Activated gamma-delta T cell treated with Interleukin-2 at 50 U/mL for 16 hours (primary cell): Measurements from ENCODE around the gene SLC46A2.

ENCODE experiments used
- DNase-seq: peaks from one replicate; pipeline ENCODE4 v3.0.0-alpha.2; 2020

The SLC46A2 gene

DNA sequence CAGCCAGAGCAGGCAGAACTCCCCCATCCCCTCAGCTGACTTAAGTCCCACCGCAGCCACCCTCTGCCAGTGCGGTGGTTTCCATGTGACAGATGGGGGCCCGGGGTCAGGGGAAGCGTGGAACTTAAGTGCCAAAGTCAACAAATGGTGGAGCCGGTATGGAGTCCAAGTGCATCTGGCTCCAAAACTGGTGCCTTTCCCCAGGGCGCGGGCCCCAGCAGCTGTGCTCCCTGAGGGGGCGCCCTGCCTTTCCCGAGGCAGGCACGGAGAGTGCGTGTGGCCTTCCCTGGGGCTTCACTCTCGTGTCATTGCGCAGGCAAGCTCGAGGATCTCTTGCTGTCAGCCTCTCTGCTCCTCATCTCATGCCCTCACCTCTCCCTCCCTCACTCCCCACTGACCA, 33.8 kb downstream of the SLC46A2 start:
- no peak for DNase-seq

DNA sequence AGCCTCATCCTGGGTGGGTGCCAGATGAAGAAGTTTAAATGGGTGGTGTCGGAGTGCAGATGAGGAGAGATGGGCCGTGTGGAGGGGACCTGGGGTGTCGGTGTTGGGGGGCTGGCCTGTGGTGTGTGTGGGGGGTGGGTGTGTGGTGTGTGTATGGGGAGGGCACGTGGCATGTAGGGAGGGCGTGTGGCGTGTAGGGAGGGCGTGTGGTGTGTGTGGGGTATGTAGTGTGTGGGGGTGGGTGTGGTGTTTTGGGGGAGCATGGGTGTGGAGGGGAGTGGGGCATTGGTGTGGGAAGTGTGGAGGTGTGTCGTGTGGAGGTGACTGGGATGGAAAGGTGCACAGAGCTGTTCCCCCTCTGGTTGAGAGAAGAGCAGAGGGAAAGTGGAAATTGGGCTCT, 34.5 kb downstream of the SLC46A2 start:
- DNase-seq: no peak

DNA sequence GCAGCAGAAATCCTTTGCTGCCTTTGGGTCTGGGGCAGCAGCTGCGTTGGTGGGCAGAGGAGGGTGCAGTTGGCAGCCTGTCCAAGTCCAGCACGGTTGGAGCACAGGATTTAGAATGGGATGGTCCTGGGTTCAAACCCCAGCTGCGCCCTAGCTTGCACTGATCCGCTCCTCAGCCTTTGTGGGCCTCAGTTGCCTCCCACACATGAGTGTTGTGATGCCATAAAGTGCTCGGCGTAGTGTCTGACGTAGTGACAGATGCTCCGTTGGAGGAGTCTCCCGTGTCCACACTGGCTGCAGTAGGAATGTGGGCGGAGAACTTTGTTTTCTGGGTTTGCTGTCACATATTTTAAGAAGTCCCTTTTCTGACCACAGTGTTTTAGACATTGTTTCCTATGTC, 36.0 kb downstream of the SLC46A2 start:
- DNase-seq: no peak

DNA sequence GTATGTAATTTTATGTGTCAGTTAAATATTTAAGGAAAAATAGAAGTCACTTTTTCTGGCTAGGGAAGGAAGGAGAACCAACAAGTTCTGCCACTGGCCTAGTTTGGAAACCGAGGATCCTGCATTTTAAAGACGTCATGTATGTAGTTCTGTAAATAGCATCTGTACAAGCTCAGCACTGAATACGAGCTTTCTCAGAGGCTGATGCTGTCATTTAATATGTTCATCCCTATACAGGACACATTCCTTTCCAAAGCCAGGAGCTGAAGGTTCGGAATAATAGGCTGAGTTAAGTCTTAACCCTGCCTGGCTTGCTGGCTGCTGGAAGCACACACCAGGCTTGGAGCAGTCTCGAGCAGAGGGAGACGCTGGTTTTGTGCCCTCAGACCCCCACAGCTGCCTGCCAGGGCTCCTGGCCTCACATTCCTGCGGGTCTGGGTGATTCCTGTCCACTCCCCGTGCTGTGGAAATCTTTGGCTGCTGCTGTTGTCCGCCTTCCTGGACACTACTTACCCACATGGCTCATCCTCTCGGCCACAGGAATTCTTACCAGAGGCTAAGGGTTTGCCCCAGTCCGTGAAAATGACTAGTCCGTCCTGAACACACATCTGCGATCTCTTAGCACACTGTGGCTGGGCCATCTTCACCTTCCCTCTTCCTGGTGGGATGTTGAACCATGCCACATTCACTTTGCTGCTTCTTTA, 36.6 kb downstream of the SLC46A2 start:
- DNase-seq: no peak

DNA sequence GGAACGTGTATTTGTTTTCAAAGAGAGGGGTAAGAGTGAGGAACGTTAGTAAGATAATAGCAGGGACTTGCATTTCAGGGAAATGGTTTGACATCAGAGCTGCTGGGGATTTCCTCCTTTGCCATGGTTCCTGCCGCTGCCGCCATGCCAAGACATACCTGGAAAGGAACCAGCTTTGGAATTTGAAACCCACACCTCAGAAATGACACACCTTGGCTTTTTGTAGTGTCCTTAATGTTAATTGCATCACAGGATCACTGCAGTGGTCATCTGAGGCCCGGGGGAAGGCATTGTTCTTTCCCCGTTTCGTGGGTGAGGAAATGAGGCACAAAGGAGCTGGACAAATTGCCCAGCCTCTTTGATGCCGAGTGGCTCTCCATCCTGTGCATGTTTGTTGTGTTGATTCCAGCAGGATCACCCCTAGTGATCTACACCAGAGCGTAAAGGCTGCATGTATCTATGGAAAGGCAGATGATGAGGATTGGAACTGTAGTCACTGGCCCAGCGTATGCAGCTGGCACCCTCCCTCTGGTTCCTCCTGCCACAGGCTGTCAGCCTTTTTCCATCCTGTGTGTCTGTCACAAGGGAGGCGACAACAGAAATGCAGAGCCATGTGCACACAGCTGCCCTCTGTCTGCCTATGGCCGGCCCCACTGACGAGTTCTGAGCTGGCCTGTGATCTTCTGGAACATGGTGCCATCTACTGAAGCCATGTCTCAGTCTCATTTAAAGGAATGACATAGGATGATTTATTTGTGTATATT, 37.8 kb downstream of the SLC46A2 start:
- no peak for DNase-seq

DNA sequence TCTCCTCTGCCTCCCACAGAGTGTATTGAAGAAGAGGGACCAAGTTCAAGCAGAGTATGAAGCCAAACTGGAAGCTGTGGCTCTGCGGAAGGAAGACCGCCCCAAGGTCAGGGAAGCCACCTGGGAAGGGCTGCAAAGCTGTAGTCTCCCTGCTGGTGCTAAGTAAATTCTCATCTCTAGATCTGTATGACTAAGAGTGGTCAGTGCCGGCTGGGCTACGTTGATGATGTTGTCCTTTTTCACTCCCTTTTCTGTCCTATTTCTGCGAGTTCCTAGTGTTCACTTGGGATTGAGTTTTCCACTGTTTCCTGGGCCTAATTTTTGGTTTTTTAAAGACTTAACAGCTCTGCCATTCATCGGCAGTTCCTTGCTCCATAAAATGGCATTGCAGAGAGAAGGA, 39.8 kb downstream of the SLC46A2 start:
- DNase-seq: no peak

DNA sequence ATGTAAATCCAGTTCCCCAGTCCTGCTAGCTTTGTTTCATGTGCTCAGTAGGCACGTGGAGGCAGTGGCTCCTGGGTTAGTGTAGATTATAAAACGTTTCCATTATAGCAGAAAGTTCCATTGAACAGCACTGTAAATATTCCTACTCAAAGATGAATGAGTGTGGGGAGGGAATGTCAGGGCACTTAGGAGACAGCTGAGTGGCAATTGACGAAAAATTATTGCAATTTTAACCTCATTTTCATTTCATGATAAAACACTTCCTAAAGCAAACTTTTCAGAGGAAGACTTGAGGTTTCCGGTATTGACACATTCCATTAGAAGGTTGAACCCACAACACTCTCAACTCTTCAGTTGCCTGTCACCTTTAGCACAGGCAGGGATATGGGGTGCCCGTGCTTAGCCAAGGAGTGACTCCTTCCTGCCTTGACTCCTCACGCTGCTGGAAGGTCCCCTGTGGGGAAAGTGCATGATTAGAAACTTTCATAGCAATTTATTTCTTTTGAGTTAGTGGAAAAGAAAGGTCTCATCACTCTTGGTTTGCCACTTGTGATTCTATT, 41.2 kb downstream of the SLC46A2 start:
- no peak for DNase-seq

DNA sequence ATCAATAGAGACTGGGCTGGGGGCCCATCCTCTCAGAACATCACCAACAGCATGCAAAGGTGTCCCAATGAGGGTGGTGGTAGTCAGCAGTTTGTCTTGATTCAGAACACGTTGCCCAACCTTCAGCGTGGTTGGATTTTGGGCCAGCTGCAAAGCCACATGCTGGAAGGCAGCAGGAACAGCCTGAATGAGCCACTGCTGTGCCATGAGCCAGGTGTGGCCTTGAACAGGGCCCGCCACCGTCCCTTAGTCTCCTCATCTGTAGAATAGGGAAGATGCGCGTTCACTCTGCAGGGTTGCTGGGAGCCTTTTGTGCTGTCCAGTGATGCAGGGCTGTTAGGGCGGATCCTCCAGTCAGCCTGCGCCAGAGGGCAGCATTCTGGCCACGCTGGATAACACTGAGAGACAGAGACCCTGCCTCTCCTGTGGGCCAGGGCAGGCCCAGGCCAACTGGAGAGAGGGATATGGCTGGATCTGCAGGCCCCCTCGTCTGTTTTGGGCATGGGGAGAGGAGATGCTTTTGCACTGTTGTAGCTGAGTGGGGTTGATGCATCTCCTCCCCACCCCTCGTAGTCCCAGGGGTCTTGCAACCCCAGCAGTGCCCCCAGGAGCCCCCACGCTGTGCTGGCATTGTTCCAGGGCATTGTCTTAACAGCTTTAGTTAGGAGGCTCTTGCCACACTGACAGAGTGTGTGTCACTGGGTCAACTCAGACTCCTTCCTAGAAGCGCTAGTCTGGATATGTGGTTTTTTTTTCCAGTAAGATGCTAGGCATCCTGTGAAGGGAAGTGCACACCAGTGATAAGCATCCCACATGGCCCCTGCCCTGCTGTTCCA, 42.1 kb downstream of the SLC46A2 start:
- DNase-seq: no peak

DNA sequence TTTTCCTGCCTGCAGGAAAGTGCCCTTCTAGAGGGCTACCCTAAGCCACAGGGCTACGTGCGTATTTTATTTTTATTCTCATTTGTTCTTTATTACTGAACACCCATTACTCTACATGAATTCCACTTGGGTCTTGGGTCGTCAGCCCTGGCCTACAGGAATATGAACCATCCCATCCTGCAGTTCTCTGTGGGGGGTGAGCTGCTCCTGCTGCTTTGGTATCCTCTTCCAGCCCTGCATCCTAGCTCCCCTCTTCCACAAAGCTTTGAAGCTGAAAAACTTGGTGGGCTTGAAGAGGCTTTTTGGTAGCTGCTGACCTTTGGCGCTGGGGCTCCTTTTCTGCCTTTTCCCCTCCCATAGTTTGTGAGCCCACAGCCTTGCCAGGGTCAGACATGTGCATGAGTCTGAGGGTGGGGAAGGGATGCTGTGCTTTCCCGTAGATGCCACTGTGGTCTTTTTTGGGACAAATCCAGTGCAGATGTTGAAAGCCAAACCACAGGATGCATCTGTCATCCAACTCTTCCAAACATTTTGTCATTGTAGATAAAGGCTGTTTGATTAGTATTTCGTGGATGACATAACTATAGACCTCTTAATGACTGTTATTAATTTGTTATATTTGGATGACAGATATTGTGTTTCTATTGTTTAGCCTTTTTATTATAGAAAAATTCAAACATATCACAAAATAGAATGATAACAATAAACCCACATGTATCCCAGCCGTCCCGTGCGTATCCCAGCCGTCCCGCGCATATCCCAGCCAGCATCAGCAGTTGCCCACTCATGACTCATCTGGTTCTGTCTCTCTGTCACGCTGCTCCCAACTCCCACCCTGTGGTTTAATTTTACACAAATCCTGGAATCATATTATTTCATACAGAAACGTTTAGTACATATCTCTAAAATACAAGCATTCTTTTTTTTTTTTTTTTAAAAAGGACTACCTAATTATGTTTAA, 43.9 kb downstream of the SLC46A2 start:
- no peak for DNase-seq

DNA sequence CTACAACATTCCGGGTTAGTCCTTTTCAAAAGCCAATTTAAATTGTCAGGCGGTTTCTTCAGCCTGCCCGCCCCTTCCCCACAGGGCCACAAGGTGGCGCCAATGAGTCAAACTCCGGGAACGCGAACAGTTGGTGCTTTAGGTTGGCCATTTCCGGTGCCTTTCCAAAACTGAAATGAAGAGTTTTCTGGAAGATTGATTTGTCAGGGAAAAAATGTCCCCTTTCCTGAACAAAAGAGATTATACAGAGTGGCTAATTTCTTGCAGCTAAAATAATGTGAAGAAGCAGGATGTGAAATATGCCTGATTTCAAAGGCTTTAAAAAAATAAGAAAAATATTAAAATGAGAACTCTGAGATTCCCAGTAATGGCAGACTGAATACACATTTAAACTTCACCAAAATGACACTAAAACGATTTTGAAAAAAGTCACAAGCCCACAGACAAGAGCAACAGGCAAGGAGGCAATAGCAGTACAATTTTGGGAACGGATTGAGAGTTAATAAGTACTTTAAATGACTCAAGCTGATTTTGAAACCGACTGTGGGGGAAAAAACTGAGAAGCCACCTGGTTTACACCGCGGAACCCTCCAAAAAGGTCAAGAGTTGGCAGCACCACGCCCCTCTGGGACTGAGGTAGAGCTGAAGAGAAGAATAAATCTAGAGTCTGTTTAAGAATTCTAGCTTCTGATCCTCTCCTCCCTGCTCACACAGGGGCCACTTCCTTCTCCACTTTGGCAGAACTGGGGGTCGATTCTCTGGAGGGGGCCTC, 45.7 kb downstream of the SLC46A2 start:
- peak; percentile 71 for DNase-seq

DNA sequence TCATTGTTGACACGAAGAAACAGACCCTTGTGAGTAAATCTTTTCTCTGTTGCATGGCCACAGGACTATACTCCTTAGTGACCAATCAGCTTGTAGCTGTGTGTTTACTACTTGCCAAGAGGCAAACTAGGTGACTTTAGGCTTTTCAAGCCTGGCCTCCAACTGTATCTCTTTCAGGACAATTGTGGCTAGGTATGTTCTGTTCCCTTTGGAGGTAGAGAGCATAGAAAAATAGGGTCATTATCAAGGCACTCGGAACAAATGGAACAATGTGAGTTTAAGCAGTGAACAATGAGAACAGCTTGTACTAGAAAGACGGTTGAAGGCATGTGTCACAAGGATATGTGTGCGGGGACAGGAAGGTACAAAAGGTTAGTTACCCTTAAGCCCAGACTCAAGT, 48.1 kb downstream of the SLC46A2 start:
- DNase-seq: no peak

DNA sequence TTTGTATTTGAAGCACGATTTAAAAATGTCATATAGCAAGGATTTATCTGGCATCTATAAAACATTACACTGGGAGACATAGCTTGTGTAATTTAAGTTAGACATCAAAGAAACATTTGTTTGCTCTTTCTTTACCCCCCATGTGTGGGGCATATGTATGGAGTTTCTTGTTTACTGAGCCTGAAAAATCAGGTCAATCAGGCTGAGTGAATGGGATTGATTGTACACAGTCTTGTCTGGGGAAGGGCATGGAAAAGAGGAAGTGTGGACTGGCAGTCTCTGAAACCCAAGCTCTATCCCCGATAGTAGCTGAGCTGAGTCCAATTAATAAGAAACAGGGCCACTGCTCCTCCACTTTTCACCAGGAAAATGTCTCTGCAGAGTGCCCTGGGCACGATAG, 49.4 kb downstream of the SLC46A2 start:
- DNase-seq: no peak

DNA sequence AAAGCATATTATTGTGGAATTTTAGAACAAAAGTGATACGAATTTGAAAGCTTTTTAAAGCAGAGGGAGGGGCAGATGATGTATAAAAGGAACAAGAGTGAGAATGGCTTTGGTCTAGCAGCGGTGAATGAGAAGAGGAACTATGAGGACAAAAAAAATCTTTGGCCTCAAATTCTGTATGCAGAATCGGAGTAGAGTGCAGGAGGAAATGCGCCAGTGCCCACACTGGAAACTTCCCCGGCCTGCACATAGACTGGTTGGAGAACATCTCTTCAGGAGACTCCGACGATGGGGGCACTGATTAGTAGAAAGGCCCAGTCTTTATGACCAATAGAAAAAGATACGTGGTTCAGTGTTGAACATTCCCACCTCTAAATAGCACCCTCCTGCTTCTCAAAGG, 51.3 kb downstream of the SLC46A2 start:
- no peak for DNase-seq

DNA sequence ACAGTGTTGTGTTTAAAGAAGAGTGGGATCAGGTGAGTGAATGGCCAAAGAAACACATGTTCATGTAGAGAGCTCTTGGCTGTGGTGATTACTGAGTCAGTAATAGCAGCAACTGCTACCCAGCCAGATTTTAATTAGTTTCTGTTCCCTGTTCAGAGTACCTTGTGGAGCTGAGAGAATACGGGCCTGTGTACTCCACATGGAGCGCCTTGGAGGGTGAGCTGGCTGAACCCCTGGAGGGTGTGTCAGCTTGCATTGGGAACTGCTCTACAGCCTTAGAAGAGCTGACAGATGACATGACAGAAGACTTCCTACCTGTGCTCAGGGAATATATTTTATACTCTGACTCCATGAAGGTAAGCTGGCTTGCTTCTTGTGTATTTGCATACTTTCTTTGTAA, 52.3 kb downstream of the SLC46A2 start:
- DNase-seq: no peak

DNA sequence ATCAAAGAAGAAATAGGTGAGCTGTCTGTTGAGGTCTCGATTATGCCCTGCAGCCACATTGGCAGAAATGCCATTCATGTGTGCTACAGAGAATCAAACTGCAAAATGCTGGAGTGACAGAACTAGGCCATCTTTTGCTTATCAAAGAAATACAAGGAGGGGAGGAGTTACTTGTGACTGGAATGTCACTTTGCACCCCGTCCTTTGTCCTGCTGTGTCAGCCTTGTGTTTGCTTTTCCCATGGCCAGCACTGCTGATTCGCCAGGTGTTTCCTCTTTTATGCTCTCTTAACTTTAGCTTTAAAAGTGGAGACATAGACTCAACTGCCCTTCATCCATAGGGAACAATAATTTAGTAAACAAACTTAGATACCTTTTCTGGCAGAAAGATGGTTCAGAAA, 54.3 kb downstream of the SLC46A2 start:
- DNase-seq: no peak

DNA sequence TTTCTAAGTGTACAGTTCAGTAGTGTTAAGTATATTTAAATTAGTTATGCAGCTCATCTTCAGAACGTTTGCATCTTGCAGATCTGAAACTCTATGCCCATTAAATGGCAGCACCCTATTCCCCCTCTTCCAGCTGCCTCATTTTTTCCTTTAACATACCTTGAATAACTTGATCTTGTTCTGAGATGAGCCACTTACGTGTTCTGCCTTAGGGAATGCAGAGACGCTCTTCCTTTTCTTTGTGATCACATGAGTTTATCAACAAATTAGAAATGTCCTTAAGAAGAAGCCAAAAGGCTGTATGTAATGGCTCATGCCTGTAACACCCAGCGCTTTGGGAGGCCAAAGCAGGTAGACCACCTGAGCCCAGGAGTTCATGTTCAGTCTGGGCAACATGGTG, 57.6 kb downstream of the SLC46A2 start:
- no peak for DNase-seq

DNA sequence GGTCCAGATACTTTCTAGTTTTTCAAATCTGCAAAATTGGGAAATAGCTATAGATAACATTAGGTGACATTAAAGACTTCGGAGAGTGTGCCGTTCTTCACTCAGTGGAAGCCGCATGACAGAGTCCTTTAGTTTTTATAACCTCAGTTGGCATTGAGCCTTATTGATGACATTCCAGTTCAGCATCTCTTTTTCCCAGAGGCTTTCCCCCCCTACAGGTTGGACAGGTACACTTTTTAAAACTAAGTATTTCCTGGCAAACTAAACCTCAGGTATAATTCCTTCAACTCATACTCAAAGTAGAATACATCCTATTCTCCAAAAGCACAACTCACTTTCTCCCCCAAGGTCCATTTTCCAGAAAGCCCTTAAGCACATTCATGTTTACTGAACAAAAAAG, 58.7 kb downstream of the SLC46A2 start:
- DNase-seq: no peak

DNA sequence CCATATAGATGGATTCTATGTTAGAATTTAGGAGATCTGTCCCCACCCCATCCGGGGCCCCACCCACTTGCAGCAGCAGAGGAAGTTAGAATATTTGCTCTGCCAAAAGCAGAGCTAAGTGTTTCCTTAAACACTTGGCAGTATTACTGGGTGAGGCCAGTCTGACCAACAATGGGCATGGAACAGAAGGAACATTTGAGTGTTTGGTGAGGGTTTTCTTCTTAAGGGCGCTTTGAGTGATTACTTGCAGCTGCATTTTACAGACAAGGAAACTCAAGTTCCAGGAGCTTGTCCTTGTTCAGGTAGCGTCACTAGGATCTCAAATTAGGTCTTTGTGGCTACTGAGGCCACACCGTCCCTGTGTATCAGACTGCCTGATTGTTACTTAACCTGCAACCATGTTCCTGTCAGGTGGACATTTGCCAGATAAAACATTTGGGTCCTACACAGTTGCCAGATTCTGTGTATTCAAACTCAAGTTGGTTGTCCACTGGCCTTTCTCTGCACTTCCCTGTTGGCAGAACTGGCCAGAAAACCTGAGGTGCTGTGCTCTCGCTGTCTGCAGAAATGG, 59.3 kb downstream of the SLC46A2 start:
- DNase-seq: no peak
